Tongue (tissue), 2 donors: ENCODE data around the gene TMEM139. TPM values are rescaled to one million over a fixed set of nuclear protein-coding genes. Genes with fewer than 3 reads are reported as not detected.
"Not testable (repeated sequence)": the region's sequence is repeated elsewhere in the genome, so short reads cannot be mapped to it uniquely, and the experiment has no call there.

Experiments used
- DNase-seq: peaks from one replicate; pipeline ENCODE4 v3.0.0-alpha.2; 2015
- total RNA-seq: library from RNA; depleted of rRNA; stranded (reverse); fragments of >200 nt; gene quantifications from one replicate; pipeline ENCODE4 v1.2.3, GENCODE V29; 2014

TMEM139 gene
- total RNA-seq, 1 donor from 2014 or later = 0.51 TPM

DNA sequence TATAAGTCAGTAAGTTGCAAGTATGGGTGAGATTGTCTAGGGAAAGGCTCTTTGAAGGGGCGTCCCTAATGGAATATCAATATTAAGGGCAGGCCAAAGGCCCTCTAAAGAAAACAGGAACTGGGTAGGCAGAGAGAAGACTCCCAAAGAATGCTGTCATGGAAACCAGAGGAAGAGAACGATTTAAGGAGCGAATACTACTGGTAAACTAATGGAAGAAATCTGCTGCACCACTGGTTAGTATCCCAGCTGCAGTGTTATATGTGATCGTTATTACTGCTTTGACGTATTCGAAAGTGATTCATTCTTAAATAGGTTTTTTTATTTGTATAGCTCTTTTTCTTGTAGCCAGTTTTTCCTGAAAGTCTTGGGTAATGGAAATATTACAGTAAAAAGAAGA lies 4.7 kb downstream of the TMEM139 start:
- DNase-seq = no peak

DNA sequence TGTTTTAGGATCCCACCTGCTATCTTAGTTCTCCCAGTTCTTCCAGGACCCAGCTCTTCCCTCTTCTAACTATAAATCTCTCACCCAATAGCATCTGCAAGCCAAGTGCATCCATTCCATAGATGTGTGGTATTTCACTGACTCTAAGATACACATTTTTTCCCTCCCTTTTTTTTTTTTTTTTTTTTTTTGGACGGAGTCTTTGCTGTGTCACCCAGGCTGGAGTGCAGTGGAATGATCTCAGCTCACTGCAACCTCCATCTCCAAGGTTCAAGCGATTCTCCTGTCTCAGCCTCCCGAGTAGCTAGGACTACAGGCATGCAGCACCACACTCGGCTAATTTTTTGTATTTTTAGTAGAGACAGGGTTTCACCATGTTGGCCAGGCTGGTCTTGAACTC lies 5.1 kb downstream of the TMEM139 start:
- DNase-seq = not testable (repeated sequence)

DNA sequence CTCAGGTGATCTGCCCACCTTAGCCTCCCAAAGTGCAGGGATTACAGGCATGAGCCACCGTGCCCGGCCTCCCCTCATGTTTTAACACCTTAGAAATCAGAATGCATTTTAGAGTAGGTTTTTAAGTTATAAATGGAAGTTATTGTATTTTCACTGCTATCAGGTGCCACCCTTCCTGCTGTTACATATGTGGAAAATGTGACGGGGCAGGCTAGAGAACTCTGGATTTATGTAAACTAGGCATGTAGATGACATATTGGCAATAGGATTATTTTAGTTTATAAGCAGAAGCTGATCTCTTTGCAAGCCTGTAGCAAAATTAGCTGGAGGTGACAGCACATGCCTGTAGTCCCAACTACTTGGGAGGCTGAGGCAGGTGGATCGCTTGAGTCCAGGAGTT lies 5.5 kb downstream of the TMEM139 start:
- DNase-seq = no peak

DNA sequence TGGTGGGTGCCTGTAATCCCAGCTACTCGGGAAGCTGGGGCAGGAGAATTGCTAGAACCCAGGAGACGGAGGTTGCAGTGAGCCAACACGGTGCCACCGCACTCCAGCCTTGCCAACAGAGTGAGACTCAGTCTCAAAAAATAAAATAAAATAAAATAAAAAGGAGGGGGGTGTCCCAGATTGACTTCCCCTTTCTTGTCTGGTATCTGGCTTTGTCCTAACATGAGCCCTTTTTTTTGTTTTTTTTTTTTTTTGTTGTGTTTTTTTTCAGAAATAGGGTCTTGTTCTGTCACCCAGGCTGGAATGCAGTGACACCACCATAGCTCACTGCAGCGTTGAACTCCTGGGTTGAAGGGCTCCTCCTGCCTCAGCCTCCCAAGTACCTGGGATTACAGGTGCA lies 8.1 kb downstream of the TMEM139 start:
- DNase-seq = no peak

DNA sequence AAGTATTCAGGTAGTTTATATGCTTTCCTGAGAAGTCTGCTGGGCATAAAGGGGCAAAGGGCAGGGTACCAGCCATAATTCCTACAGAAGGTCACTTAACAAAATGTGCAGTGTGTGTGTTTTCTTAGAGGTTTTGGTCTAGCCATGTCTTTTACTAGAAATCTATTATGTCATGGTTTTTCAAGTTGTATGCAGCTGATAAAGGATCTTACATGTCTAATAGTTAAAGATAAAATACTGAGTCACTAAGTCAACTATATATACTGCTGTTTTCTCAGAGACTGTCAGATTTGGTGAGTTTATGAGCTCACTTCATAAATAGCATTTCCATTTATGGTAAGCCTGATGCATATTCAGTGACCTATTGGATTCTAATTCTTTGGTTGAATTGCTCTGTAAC lies 11.1 kb downstream of the TMEM139 start:
- DNase-seq = no peak

DNA sequence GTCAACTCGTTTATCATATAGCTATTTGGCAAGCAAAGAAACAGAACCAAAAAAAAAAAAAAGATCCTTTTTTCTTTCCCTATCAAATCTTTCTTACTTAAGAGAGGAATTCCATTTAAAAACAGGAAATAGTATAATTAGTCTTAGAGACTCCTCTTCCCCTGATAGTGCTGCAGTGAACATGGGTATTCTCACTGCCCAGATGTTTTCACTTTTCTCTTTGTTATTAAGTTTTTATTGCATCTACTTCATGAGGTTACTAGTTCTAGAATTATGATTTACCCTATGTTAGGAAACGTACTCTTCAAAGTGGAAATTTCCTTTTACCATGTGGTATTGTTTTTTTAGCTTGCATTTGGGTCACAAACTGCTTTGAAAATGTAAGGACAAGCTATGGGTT lies 11.9 kb downstream of the TMEM139 start:
- DNase-seq = no peak

DNA sequence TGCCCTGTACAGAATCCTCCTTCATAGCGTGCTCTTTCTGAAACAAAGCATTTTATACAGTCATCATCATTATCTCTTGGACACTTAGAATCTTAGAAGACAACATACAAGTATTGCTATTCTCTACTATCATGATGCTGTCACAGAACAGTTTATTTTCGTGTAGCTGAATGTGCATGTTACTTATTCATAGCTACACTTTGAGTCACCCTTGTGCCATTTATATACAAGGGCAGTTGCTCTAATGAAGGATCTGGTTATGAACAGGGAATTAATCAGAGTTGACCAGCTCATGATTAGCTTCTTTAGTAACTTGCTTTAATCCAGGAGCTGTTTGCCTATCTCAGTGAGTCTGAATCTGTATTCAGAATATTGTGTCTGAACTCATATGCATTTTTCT lies 14.6 kb downstream of the TMEM139 start:
- DNase-seq = no peak

DNA sequence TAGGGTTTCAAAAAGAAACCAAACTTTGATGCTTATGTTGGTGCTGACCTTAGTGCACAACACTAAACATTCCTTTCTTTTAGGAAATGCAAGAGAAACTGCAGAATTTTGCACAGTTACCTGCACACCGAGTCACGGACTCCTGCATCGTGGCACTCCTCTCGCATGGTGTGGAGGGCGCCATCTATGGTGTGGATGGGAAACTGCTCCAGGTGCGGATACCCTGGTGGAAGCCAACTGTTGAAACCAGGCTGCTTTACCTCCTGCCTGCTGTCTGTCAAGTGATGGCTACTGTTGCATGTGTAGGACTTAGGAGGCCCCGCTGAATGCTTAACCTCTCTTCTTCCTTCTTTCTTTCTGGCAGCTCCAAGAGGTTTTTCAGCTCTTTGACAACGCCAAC lies 15.1 kb downstream of the TMEM139 start:
- DNase-seq = peak; percentile 34

DNA sequence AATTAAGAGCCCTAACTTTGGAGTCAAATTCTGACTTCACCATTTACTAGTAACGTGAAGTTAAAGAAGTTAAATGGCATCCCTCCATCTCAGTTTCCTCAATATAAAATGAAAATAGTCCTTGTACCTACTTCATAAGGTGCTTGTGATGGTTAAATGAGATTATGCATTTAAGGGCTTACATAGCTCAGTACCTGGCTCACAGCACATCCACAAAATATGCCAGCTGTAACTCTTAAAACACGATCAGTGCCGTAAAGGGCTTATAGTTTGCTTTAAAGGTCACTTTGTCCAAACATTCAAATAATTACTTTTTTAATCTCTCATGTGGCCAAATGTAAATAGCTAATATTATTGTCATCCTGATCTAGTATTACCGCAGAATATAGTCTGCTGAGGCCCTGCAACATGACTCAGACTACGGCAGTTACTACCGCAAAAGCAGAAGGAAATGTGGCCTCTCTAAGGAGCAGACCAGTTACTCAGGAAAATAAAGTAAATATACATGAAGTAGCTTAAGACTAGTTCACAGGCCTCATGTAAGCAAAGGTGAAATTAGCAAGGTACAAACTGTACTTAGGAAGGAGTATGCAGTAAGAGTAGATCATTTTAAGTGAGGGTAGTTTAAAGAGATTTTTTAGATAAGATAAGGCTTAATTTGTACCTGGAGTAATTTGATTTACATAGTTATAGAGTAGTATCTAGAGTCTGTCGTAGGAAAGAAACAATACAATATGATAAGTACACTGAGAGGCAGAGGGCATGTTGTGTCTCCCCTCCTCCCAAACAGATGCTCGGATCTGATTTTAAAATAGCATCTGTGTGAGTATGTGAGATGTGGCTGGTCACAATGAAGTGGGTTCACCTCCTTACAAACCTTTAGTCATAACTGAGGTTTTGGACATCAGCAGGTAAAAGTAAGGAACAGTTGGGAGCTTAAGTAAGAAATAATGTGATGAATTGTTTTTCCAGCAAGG lies 16.5 kb downstream of the TMEM139 start:
- no peak for DNase-seq

DNA sequence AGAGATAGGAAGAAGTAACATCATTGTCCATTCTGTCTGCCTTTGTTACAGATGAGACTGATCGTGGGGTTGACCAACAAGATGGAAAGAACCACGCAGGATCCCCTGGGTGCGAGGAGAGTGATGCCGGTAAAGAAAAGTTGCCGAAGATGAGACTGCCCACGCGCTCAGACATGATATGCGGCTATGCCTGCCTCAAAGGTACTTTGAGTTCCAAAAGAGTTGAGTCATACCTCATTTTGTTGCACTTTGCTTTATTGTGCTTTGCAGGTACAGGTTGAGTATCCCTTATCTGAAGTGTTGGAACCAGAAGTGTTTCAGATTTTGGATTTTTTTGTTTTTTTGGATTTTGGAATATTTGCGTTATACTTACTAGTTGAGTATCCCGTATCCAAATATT lies 19.0 kb downstream of the TMEM139 start:
- no peak for DNase-seq

DNA sequence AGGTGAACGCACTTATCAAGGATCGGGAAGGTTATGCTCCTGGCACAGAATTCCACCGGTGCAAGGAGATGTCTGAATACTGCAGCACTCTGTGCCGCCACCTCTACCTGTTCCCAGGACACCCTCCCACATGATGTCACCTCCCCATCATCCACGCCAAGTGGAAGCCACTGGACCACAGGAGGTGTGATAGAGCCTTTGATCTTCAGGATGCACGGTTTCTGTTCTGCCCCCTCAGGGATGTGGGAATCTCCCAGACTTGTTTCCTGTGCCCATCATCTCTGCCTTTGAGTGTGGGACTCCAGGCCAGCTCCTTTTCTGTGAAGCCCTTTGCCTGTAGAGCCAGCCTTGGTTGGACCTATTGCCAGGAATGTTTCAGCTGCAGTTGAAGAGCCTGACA lies 20.2 kb downstream of the TMEM139 start:
- DNase-seq = no peak

DNA sequence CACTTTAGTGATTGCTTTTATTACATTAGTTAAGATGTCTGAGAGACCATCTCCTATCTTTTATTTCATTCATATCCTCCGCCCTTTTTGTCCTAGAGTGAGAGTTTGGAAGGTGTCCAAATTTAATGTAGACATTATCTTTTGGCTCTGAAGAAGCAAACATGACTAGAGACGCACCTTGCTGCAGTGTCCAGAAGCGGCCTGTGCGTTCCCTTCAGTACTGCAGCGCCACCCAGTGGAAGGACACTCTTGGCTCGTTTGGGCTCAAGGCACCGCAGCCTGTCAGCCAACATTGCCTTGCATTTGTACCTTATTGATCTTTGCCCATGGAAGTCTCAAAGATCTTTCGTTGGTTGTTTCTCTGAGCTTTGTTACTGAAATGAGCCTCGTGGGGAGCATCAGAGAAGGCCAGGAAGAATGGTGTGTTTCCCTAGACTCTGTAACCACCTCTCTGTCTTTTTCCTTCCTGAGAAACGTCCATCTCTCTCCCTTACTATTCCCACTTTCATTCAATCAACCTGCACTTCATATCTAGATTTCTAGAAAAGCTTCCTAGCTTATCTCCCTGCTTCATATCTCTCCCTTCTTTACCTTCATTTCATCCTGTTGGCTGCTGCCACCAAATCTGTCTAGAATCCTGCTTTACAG lies 20.8 kb downstream of the TMEM139 start:
- DNase-seq = peak; percentile 55

DNA sequence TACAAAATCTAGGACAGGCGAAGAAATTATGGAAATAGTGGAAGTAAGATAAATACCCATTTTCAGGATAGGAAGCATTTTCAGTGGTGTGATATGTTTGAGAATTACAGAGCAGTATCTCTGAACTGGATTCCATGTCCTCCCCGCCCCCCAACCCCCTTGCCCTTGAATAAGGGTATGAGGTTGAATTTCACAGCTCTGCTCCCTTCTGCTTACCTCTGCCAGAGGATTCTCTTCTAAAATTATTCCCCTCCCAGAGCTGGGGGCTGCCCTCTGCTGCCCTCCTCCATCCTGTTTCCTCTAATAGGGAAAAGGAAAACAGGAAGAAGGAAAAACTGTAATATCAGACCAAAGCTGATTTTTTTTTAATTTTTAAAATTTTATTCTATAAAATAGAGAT lies 23.9 kb downstream of the TMEM139 start:
- no peak for DNase-seq

DNA sequence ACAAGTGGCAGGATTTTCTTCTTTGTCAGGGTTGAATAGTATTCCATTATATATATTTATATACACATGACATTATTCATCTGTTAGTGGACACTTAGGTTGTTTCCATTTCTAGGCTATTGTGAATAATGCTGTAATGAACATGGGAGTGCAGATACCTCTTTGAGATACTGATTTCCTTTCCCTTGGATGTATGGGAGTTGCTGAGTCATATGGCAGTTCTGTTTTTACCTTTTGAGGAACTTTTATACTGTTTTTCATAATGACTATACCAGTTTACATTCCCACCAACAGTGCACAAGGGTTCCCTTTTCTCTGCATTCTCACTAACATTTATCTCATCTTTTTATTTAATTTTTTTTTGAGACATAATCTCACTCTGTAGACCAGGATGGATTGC lies 29.4 kb downstream of the TMEM139 start:
- DNase-seq = no peak

DNA sequence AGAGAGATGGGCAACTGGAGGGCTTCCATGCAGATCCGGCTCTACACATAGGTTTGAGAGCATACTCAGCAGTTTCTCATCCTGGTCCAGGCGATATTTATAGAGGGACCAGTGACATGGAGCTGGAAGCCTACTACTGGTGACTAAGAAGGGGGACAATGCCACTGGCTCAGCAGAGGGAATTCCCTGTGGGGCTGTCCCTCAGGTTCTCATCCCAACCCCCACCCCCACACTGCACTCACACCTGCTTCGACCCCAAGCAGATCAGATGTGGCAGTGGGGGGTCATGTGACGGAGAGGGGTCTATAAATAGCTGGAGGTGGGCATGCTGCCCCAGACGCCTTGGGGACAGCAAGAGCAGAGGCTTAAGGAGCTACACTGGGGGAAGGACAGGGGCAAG lies 31.0 kb downstream of the TMEM139 start, which contains the start of gene CLCN1:
TSS of gene CLCN1 (plus strand) at position 336 of the 400 bp plus-strand sequence. CDS start 102 bp downstream, outside the sequence.
- DNase-seq = peak; percentile 24

DNA sequence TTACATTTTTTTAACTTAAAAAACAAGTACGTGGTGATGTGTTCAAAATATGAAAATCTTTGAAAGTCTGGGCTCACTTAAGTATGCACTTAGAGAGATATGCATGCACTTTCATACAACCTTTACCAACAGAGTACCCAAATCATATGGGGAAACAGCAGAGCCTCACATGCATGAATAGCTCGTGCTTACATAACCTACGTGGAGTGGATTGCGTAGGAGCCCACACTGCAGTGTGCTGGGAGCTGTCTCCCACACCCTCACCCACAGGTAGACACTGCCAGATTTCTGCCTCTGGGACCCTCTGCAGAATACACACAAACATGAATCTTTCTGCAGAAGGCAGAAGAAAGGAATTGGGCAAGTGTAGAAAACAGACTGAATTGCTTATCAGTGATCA lies 31.7 kb downstream of the TMEM139 start:
- DNase-seq = no peak

DNA sequence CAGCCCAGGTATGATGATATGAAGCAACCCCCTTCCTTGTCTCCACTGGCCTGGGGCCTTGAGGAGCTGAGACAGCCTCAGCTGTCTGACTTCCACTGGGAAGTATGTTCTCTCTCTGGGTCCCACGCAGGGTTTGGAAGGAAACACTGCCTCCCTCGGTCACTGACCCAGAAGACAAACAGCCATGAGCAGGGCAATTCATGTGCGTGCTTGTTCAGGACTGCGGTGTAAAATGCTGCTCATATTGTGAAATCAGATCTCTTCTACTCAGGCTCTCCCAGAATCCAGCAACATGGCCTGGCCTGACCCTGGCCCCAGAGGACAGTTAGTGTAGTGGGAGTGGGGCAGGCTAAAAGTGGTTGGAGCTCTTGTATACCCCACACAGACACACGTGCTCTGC lies 33.9 kb downstream of the TMEM139 start:
- DNase-seq = peak; percentile 31

DNA sequence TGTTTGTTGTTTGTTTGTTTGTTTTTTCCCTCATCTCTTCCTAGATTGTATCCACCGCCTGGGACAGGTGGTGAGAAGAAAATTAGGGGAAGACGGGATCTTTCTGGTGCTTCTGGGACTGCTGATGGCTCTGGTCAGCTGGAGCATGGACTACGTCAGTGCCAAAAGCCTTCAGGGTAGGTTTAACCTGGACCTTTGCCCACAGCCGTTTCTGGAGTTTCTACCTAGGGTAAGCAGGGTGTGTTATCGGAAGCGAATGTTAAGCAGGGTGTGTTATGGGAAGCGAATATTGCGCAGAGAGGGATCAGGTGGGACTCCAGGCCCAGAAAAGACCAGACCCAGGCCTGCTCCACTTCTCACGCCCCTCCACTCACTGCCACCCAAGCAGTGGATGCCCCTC lies 35.9 kb downstream of the TMEM139 start:
- DNase-seq = no peak

DNA sequence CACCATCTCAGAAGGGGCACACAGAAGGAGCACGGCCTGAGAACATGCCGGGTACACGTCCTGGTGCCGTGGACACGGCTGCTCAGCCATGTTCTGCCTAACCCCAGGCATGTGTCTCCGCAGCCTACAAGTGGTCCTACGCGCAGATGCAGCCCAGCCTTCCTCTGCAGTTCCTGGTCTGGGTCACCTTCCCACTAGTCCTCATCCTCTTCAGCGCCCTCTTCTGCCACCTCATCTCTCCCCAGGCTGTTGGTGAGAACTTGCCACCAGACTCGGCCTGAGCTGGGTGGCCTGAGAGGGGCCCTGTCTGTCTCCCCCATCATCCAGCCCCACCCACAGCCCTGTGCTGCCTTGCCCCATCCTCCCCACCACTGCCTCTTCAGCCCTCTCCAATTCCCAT lies 36.5 kb downstream of the TMEM139 start:
- no peak for DNase-seq

DNA sequence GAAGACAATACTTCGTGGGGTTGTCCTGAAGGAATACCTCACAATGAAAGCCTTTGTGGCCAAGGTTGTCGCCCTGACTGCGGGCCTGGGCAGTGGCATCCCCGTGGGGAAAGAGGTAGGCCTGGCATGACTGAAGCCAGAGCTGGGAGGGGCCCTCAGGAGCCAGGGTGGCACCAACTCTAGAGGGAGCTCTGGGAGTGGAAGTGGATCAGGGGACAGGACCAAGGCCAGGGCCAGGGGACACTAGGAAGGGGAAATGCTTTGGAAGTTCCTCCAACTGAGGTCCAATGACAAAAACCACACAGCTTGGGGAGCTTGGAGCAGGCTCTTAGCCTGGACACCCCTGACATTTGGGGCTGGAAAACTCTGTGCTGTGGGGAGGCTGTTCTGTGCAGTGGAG lies 37.0 kb downstream of the TMEM139 start:
- DNase-seq = no peak

DNA sequence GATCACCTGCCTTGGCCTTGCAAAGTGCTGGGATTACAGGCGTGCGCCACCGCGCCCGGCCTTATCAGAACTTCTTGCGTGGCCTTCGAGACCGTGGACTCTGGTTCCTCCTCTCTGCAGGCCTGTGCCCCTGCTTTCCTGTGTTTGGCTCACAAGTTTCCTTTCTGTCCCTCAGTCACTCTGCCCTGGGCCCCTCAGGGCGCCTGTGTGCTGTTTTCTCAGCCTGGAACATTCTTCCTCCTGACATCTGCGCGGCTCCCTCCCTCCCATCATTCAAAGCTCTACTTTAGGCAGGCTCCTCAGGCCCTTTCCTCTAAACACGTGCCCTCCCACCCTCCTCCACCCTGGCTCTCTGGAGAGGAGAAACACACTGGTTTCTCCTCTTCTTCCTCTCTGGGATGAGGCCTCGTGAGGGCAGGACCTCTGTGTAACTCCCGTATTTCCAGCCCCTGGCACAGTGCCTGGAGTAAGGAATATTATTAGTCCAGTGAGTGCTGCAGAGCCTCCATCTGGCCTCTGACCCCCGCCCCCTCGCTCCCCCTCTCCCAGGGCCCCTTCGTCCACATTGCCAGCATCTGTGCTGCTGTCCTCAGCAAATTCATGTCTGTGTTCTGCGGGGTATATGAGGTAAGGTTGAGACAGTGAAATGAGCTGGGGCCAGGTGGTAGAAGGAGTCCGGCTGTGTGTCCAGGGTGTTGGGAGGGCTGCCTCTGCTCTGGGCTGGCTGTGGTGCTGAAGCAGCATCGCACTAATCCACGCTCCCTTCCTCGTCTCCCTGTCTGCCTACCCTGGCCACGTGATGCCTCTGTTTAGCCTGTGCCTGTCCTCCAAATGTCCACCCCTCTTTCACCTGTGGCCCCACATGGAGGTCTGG lies 38.2 kb downstream of the TMEM139 start:
- peak; percentile 28 for DNase-seq

DNA sequence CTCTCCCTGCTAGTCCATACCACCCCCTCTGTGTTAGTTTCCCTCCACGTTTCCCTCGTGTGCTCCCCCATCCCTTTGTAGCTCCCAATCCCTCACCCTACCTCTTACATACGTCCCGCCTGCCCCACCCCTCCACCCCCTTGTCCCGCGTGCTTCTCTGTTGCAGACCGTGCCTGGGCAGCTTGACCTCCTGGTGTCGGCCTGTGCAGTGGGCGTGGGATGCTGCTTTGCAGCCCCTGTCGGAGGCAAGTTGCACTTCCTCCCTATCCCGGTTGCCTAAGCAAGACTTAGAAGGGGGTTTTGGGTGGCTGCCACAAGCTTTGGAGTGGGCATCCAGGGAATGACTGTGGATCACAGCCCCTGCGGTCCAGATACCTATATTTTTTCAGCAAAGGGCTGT lies 38.9 kb downstream of the TMEM139 start:
- DNase-seq = no peak

DNA sequence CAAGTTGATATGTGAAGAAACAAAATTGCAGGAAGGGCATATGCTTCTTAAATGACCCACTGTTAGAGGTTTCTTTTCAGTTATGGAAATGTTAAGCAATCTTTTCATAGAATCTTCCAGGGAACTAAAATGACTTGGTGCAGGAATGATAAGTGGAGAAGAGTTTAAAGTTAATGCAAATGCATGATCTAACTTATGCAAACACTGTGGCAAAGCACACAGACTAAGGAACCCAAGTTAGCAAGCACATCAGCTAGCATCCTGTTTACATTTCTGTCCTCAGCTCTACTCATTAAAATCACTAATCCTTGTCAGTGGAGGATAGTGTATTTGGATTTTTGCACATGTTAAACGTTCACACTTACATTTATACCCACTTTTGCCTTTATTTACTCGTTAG lies 40.5 kb downstream of the TMEM139 start:
- peak; percentile 11 for DNase-seq
